ENCODE results near the gene ESRP2.

The ESRP2 gene

GRCh38 chr16:68214726-68215125 lies 21.2 kb downstream of the ESRP2 start:
- FAIRE-seq = no peak

- FAIRE-seq = no peak
Measured at GRCh38 chr16:68206245-68206644, 29.7 kb downstream of the ESRP2 start.

- no peak for FAIRE-seq
Measured at GRCh38 chr16:68202091-68202519, 33.8 kb downstream of the ESRP2 start.

GRCh38 chr16:68200088-68200783 lies 35.7 kb downstream of the ESRP2 start:
- no peak for FAIRE-seq

- FAIRE-seq = no peak
Measured at GRCh38 chr16:68197250-68197649, 38.7 kb downstream of the ESRP2 start.

- FAIRE-seq = no peak
Measured at GRCh38 chr16:68194251-68194650, 41.7 kb downstream of the ESRP2 start.

- FAIRE-seq = no peak
Measured at GRCh38 chr16:68190736-68191510, 45.0 kb downstream of the ESRP2 start.

- FAIRE-seq = no peak
Measured at GRCh38 chr16:68190081-68190480, 45.8 kb downstream of the ESRP2 start.

- FAIRE-seq = no peak
Measured at GRCh38 chr16:68188170-68188569, 47.8 kb downstream of the ESRP2 start.

GRCh38 chr16:68187505-68187904 lies 48.4 kb downstream of the ESRP2 start:
- FAIRE-seq = no peak

- FAIRE-seq = no peak
Measured at GRCh38 chr16:68186877-68187276, 49.0 kb downstream of the ESRP2 start.

GRCh38 chr16:68183046-68183445 lies 52.9 kb downstream of the ESRP2 start:
- FAIRE-seq = no peak

GRCh38 chr16:68179855-68180254 lies 56.1 kb downstream of the ESRP2 start:
- no peak for FAIRE-seq

- FAIRE-seq = no peak
Measured at GRCh38 chr16:68179196-68179795, 56.6 kb downstream of the ESRP2 start.
